H1 (cell line): ENCODE data around the gene FOXP4. TPM values are rescaled to one million over a fixed set of nuclear protein-coding genes. Genes with fewer than 3 reads are reported as not detected.

Experiments used
- CTCF ChIA-PET: fragments of 300-600 bp; sonication (Branson Sonifier 250); formaldehyde crosslinking; loops from one replicate; lab custom pipeline; 2021; ENCODE audit not compliant: partially characterized antibody; lab: Charles Lee
- POLR2A ChIA-PET: fragments of 300-600 bp; sonication (Branson Sonifier 250); formaldehyde crosslinking; loops from one replicate; lab custom pipeline; 2021; ENCODE audit warnings: inconsistent platforms; ENCODE audit not compliant: partially characterized antibody; lab: Charles Lee
- DNase-seq, 2 experiments: peaks; one replicate each; pipeline versions ENCODE4 v3.0.0 to v3.0.0-alpha.2; 2010 to 2022; ENCODE audit warnings: low spot score in 2 of 2, low read depth in 1 of 2, mixed read lengths in 1 of 2
- FAIRE-seq: peaks from 2 replicates; lab custom pipeline; 2011; peaks lifted over from hg19 to GRCh38; lab: Jason Lieb, UNC
- H2AFZ ChIP-seq: 2 replicates; pipeline ENCODE4 v1.8.1; 2012; ENCODE audit warnings: low read length, inconsistent platforms
- H2AK5ac ChIP-seq: 2 replicates; pipeline ENCODE4 v1.6.1; 2013; ENCODE audit warnings: low read depth, low read length
- H2BK120ac ChIP-seq: replicated peaks from 2 replicates; pipeline ENCODE3; 2013; ENCODE audit warnings: low read depth, low read length, inconsistent platforms
- H2BK12ac ChIP-seq: 2 replicates; pipeline ENCODE4 v1.6.1; 2013; ENCODE audit warnings: low read depth, low read length
- H2BK15ac ChIP-seq: 2 replicates; pipeline ENCODE4 v1.6.1; 2013; ENCODE audit warnings: low read length
- H2BK20ac ChIP-seq: 2 replicates; pipeline ENCODE4 v1.6.1; 2013; ENCODE audit warnings: low read length
- H2BK5ac ChIP-seq: 2 replicates; pipeline ENCODE4 v1.6.1; 2013; ENCODE audit warnings: low read depth, low read length
- H3K14ac ChIP-seq: 2 replicates; pipeline ENCODE4 v1.6.1; 2013; ENCODE audit warnings: inconsistent platforms; ENCODE audit not compliant: insufficient read length
- H3K18ac ChIP-seq: 2 replicates; pipeline ENCODE4 v1.6.1; 2013; ENCODE audit warnings: low read length; ENCODE audit errors: extremely low read depth
- H3K23ac ChIP-seq: 2 replicates; pipeline ENCODE4 v1.6.1; 2013; ENCODE audit warnings: inconsistent platforms; ENCODE audit not compliant: insufficient read length
- H3K23me2 ChIP-seq: 2 replicates; pipeline ENCODE4 v1.6.1; 2013; ENCODE audit warnings: low read depth, low read length
- H3K27ac ChIP-seq: 2 replicates; pipeline ENCODE4 v1.6.1; 2011; ENCODE audit warnings: low read depth, low read length, inconsistent platforms
- H3K27me3 ChIP-seq, 4 experiments: replicated peaks in 1 of 4; 1 replicate in 1 of 4; 2 replicates in 3 of 4; pipeline versions ENCODE4 v1.6.1 to v1.8.1; 2011 to 2013; ENCODE audit warnings: low read length in 3 of 4, mild to moderate bottlenecking in 3 of 4, inconsistent platforms in 2 of 4, mixed read lengths in 2 of 4, moderate library complexity in 1 of 4; ENCODE audit not compliant: control insufficient read depth in 3 of 4, insufficient read depth in 3 of 4; ENCODE audit errors: extremely low read depth in 1 of 4
- H3K36me3 ChIP-seq, 4 experiments: 2 replicates each; pipeline versions ENCODE4 v1.6.1 to v1.8.1; 2011 to 2013; ENCODE audit warnings: mild to moderate bottlenecking in 4 of 4, low read length in 3 of 4, moderate library complexity in 2 of 4, control low read depth in 1 of 4, inconsistent platforms in 1 of 4; ENCODE audit not compliant: insufficient read depth in 4 of 4, control insufficient read depth in 2 of 4
- H3K4ac ChIP-seq: replicated peaks from 2 replicates; pipeline ENCODE3; 2013; ENCODE audit warnings: low read length, low read depth, mixed read lengths, inconsistent platforms; ENCODE audit not compliant: insufficient read length
- H3K4me1 ChIP-seq, 4 experiments: replicated peaks in 1 of 4; 1 replicate in 1 of 4; 2 replicates in 3 of 4; pipeline versions ENCODE4 v1.6.1 to v1.8.1; 2011 to 2013; ENCODE audit warnings: low read length in 3 of 4, inconsistent platforms in 2 of 4, mixed read lengths in 1 of 4; ENCODE audit not compliant: insufficient read depth in 4 of 4, control insufficient read depth in 3 of 4
- H3K4me2 ChIP-seq, 2 experiments: 2 replicates each; pipeline versions ENCODE4 v1.6.1 to v1.8.1; 2011 to 2013; ENCODE audit warnings: low read depth in 2 of 2, low read length in 2 of 2, control low read depth in 1 of 2, inconsistent platforms in 1 of 2, mild to moderate bottlenecking in 1 of 2; ENCODE audit not compliant: insufficient read depth in 1 of 2
- H3K4me3 ChIP-seq, 4 experiments: fragments of 200-600, 300-600 bp in 1 of 4; sonication (generic), shearing (Covaris generic), sonication (Bioruptor Twin) in 1 of 4; 2 replicates each; pipeline versions ENCODE4 v1.5.1 to v1.8.1; 2011 to 2016; ENCODE audit warnings: low read length in 4 of 4, low read depth in 3 of 4, control low read depth in 2 of 4, inconsistent platforms in 2 of 4, mild to moderate bottlenecking in 2 of 4, mixed read lengths in 1 of 4, moderate library complexity in 1 of 4; ENCODE audit not compliant: insufficient read depth in 2 of 4; ENCODE audit errors: extremely low read depth in 1 of 4
- H3K56ac ChIP-seq: replicated peaks from 2 replicates; pipeline ENCODE3; 2013; ENCODE audit warnings: low read depth, mild to moderate bottlenecking, mixed read lengths, low read length, inconsistent platforms; ENCODE audit not compliant: insufficient read length
- H3K79me1 ChIP-seq: 2 replicates; pipeline ENCODE4 v1.6.1; 2013; ENCODE audit warnings: low read depth, low read length, control low read depth
- H3K79me2 ChIP-seq, 2 experiments: 2 replicates each; pipeline versions ENCODE4 v1.6.1 to v1.8.1; 2012 to 2013; ENCODE audit warnings: low read length in 2 of 2, mild to moderate bottlenecking in 2 of 2, inconsistent platforms in 1 of 2; ENCODE audit not compliant: insufficient read depth in 2 of 2, control insufficient read depth in 1 of 2
- H3K9ac ChIP-seq, 4 experiments: replicated peaks in 1 of 4; 1 replicate in 1 of 4; 2 replicates in 3 of 4; pipeline versions ENCODE4 v1.6.1 to v1.8.1; 2011 to 2013; ENCODE audit warnings: low read depth in 3 of 4, low read length in 3 of 4, control low read depth in 2 of 4, mild to moderate bottlenecking in 2 of 4, moderate library complexity in 2 of 4, inconsistent platforms in 1 of 4; ENCODE audit errors: extremely low read depth in 1 of 4
- H3K9me3 ChIP-seq, 2 experiments: 2 replicates each; pipeline versions ENCODE4 v1.6.1 to v1.8.1; 2012 to 2013; ENCODE audit warnings: mild to moderate bottlenecking in 2 of 2, moderate library complexity in 2 of 2, control low read depth in 1 of 2, inconsistent platforms in 1 of 2, low read depth in 1 of 2, low read length in 1 of 2, mixed read lengths in 1 of 2; ENCODE audit not compliant: insufficient read depth in 2 of 2
- H4K20me1 ChIP-seq, 2 experiments: replicated peaks in 1 of 2; 2 replicates each; pipeline versions ENCODE3 to v1.8.1; 2011 to 2013; ENCODE audit warnings: inconsistent platforms in 2 of 2, low read length in 2 of 2, mild to moderate bottlenecking in 1 of 2; ENCODE audit not compliant: insufficient read depth in 2 of 2, control insufficient read depth in 1 of 2
- H4K5ac ChIP-seq: 2 replicates; pipeline ENCODE4 v1.6.1; 2013; ENCODE audit warnings: low read length, low read depth, mixed read lengths, inconsistent platforms; ENCODE audit not compliant: insufficient read length
- H4K8ac ChIP-seq: 2 replicates; pipeline ENCODE4 v1.8.0; 2013; ENCODE audit warnings: mild to moderate bottlenecking, moderate library complexity, low read length, inconsistent platforms; ENCODE audit not compliant: insufficient read depth; ENCODE audit errors: extremely low read depth
- H4K91ac ChIP-seq: replicated peaks from 2 replicates; pipeline ENCODE3; 2013; ENCODE audit warnings: low read length, mixed read lengths, inconsistent platforms; ENCODE audit not compliant: insufficient read length
- ASH2L ChIP-seq: fragments of 200-600, 300-600 bp; sonication (generic); IDR thresholded peaks from one replicate; pipeline ENCODE4 v1.7.1; 2017; ENCODE audit warnings: low read length
- EGR1 ChIP-seq: IDR thresholded peaks from 2 replicates; pipeline ENCODE4 v1.6.1; 2011; ENCODE audit warnings: low read depth, low read length, borderline replicate concordance
- EZH2 ChIP-seq: fragments of 200-600 bp; sonication (generic); IDR thresholded peaks from 2 replicates; pipeline ENCODE4 v1.7.1; 2012; ENCODE audit warnings: low read depth, mild to moderate bottlenecking, moderate library complexity, low read length, inconsistent platforms; ENCODE audit not compliant: severe bottlenecking
- RAD21 ChIP-seq, 2 experiments: IDR thresholded peaks in 1 of 2; conservative IDR thresholded peaks in 1 of 2; 2 replicates each; pipeline ENCODE4 v1.6.1; 2011; ENCODE audit warnings: low read depth in 2 of 2, low read length in 2 of 2, improper control_type of control experiment in 1 of 2, inconsistent platforms in 1 of 2, mild to moderate bottlenecking in 1 of 2, moderate library complexity in 1 of 2
- SRF ChIP-seq: IDR thresholded peaks from 2 replicates; pipeline ENCODE4 v1.6.1; 2011; ENCODE audit warnings: mild to moderate bottlenecking, low read depth, low read length, moderate library complexity
- TAF1 ChIP-seq: IDR thresholded peaks from 2 replicates; pipeline ENCODE4 v1.6.1; 2011; ENCODE audit warnings: mild to moderate bottlenecking, low read depth, low read length
- TAF7 ChIP-seq: optimal IDR thresholded peaks from 2 replicates; pipeline ENCODE3; 2011; ENCODE audit warnings: low read depth, mild to moderate bottlenecking, inconsistent platforms, low read length, moderate library complexity, borderline replicate concordance
- WGBS, 2 experiments: shearing (Covaris generic) in 1 of 2; methylation state at CpG; one replicate each; pipeline versions ENCODE4 v1.1.6 to v1.1.7; 2013 to 2015; ENCODE audit warnings: low lambda C conversion rate in 2 of 2, mixed read lengths in 2 of 2, inconsistent platforms in 1 of 2, low coverage in 1 of 2, missing lambda C conversion rate in 1 of 2; ENCODE audit not compliant: insufficient replicate concordance in 2 of 2, insufficient coverage in 1 of 2, insufficient read length in 1 of 2; ENCODE audit errors: extremely low coverage in 1 of 2, missing lambda C conversion rate in 1 of 2; 5-methylcytosine and 5-hydroxymethylcytosine counted together
- polyA plus RNA-seq, 7 experiments: library from polyadenylated mRNA; depleted of rRNA in 3 of 7; stranded (reverse) in 5 of 7; unstranded in 2 of 7; fragments of >200 nt in 5 of 7; fragments of 200-250 nt in 2 of 7; gene quantifications; 1 replicate in 5 of 7; 2 replicates in 1 of 7; 4 replicates in 1 of 7; pipeline versions ENCODE4 v1.2.1 to v1.2.3, GENCODE V29; 2011 to 2013; ENCODE audit warnings: missing spikeins in 2 of 7, mixed read lengths in 2 of 7
- total RNA-seq: library from RNA; stranded (reverse); fragmentation: NEBNext Ultra II Directional; extraction: Animal tissue kit (Norgen Biotek cat#: 25700); gene quantifications from 2 replicates; pipeline ENCODE4 v1.2.1, GENCODE V29; 2021
- TF ChIP-seq, protein P1 (sequence below): IDR thresholded peaks from 2 replicates; pipeline ENCODE4 v1.6.1; 2011; ENCODE audit warnings: low read depth, mild to moderate bottlenecking, low read length; ENCODE audit not compliant: insufficient read depth

Gene FOXP4
- total and polyA plus RNA-seq, 2 of the 8 experiments (the other 6 are each of a cell fraction or from before 2014, with no cell fraction given), result 4.8 to 13.3 TPM

DNA sequence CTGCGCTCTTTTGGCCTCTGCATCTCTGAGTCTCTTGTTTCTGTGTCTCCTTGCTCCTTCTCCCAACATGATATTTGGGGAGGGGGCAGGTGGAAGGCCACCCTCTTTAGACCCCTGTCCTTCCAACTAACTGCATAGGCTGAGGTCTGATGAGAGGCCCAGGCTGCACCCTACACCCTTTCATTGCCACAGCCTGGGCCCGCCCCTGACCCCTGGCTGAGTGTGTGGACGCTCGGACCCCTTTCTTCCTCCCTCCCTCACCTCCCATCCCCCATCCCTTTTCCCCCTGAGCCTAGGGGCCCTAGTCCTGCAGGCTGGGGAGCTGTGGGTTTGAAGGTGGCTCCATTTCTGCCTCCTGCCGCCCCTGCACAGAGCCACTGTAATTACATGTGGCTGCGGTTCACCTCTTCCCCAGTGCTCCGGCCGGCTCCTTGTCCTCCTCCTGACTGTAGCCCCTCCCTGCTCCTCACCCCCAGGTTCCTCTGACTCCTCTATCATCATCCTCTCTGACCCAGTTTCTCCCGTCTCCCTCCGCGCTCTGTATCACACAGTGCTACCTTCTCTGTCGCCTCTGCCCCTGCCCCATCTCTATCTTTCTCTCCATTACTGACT is 98.9 kb downstream of the FOXP4 start:
- peak overlapping the region; percentile 14 for H4K91ac ChIP-seq
- no peak overlapping the region for H3K9ac ChIP-seq
- peaks cover 5 to 14% of the 10 kb centered on the region in 2 experiments for H4K20me1 ChIP-seq
- DNase-seq, result peak in 1 of 2 experiments; percentile 55
- 0 out of 2 replicates have a peak overlapping the region, but pooled peaks have one; percentile 68 for H2BK12ac ChIP-seq
- 0 out of 2 replicates have a peak overlapping the region, but pooled peaks have one; percentile 84 for H2AK5ac ChIP-seq
- peak overlapping the region; percentile 90; the same call in 1 of the 2 replicates for H2BK20ac ChIP-seq
- WGBS, 2 experiments, result 51% methylated on average over 12 of the region's 12 CpGs; no CpG with 5 or more reads in 1 of the 2 experiments
- H3K4me1 ChIP-seq, result peaks cover 4 to 45% (median 31%) of the 10 kb centered on the region in 4 experiments
- no peak overlapping the region for H2BK120ac ChIP-seq
- H4K8ac ChIP-seq, result no peak overlapping the region
- ChIA-PET CTCF (interaction anchor here (0.6 to 6.5 kb wide), 5 partner anchors 18 to 220 kb away, joined by 3 to 32 read pairs (median 4); no protein-coding TSS in a partner anchor), POLR2A (interaction anchor here (1.2 to 1.3 kb wide), 4 partner anchors 9 to 39 kb away, joined by 3 to 9 read pairs (median 5); no protein-coding TSS in a partner anchor)
- H3K79me1 ChIP-seq, result peaks cover under 1% of the 10 kb centered on the region; the same call in 1 of the 2 replicates
- H2BK15ac ChIP-seq, result peak overlapping the region; percentile 88
- H2BK5ac ChIP-seq, result peak overlapping the region; percentile 60; the same call in 1 of the 2 replicates
- H3K4me3 ChIP-seq, result 0 out of 8 replicates have a peak overlapping the region, but pooled peaks of 2 of the 4 experiments have one; percentile 9 to 14
- no peak overlapping the region for H4K5ac ChIP-seq
- H3K18ac ChIP-seq, result peak overlapping the region; percentile 87
- H3K36me3 ChIP-seq, result peaks cover 0 to 11% (median 2%) of the 10 kb centered on the region in 4 experiments; a peak in 4 of 8 replicates
- peaks cover 0 to 18% (median 7%) of the 10 kb centered on the region in 4 experiments; a peak in 5 of 7 replicates for H3K27me3 ChIP-seq
- no peaks in the 10 kb centered on the region for H3K9me3 ChIP-seq
- H3K27ac ChIP-seq, result no peak overlapping the region
- no peaks in the 10 kb centered on the region; the same call in none of the 2 replicates for H3K23me2 ChIP-seq
- peak overlapping the region; percentile 30 for H3K4ac ChIP-seq
- H3K79me2 ChIP-seq, result no peaks in the 10 kb centered on the region
- H2AFZ ChIP-seq, result no peak overlapping the region
- H3K23ac ChIP-seq, result no peak overlapping the region
- H3K4me2 ChIP-seq, result peak overlapping the region; percentile 48 to 60
- H3K14ac ChIP-seq, result no peak overlapping the region
- no peak for FAIRE-seq
- no peak overlapping the region for H3K56ac ChIP-seq
- TF ChIP-seq, protein P1, sequence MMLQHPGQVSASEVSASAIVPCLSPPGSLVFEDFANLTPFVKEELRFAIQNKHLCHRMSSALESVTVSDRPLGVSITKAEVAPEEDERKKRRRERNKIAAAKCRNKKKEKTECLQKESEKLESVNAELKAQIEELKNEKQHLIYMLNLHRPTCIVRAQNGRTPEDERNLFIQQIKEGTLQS, result no peak
- TF ChIP-seq EGR1, result peak; percentile 19; the same call in 1 of the 2 replicates
- no peak for TF ChIP-seq SRF
- peak; percentile 24 for TF ChIP-seq ASH2L
- TF ChIP-seq RAD21 (IDR thresholded peaks at IDR 0.05 in 1 of 2, conservative IDR thresholded peaks at IDR 0.05 in 1 of 2; ENCODE audit: low read depth in 2 of 2, low read length in 2 of 2), result no peak
- no peak for TF ChIP-seq TAF7
- TF ChIP-seq EZH2, result peak; percentile 21
- TF ChIP-seq TAF1, result no peak
